SK-N-SH treated with all-trans-retinoic acid at 6 μM for 48 hours (cell line): Measurements from ENCODE around the gene MGMT.

ENCODE experiments used
- ARNTL ChIP-seq: fragments of 450-650 bp; formaldehyde crosslinking; IDR thresholded peaks from 2 replicates; pipeline ENCODE4 v1.5.0; 2020; ENCODE audit warnings: low read depth, mild to moderate bottlenecking, moderate library complexity, borderline replicate concordance
- BACH2 ChIP-seq: fragments of 250-450 bp; sonication (Bioruptor Pico); IDR thresholded peaks from 2 replicates; pipeline ENCODE4 v1.9.0; 2021; ENCODE audit warnings: mild to moderate bottlenecking, borderline replicate concordance
- PPARA ChIP-seq: fragments of 250-450 bp; sonication (Bioruptor Pico); IDR thresholded peaks from 2 replicates; pipeline ENCODE4 v1.5.0; 2020; ENCODE audit warnings: mild to moderate bottlenecking, borderline replicate concordance
- RARB ChIP-seq: fragments of 250-450 bp; sonication (Bioruptor Pico); IDR thresholded peaks from 2 replicates; pipeline ENCODE4 v1.8.0; 2021; ENCODE audit warnings: mild to moderate bottlenecking, moderate library complexity
- SNAI2 ChIP-seq: fragments of 250-450 bp; sonication (Bioruptor Pico); IDR thresholded peaks from 2 replicates; pipeline ENCODE4 v1.5.0; 2020; ENCODE audit warnings: mild to moderate bottlenecking, moderate library complexity
- ZFP3 ChIP-seq: fragments of 250-450 bp; sonication (Bioruptor Pico); IDR thresholded peaks from 2 replicates; pipeline ENCODE4 v1.5.0; 2020; ENCODE audit warnings: mild to moderate bottlenecking, moderate library complexity
- ZNF565 ChIP-seq: fragments of 450-650 bp; formaldehyde crosslinking; conservative IDR thresholded peaks from 2 replicates; pipeline ENCODE4 v1.5.0; 2020; ENCODE audit warnings: low read depth, mild to moderate bottlenecking, moderate library complexity
- TF ChIP-seq, protein P1 (sequence below): fragments of 250-450 bp; sonication (Bioruptor Pico); IDR thresholded peaks from 2 replicates; pipeline ENCODE4 v1.5.1; 2021; ENCODE audit warnings: mild to moderate bottlenecking, moderate library complexity
- TF ChIP-seq, protein P2 (sequence below): fragments of 250-450 bp; sonication (Bioruptor Pico); IDR thresholded peaks from 2 replicates; pipeline ENCODE4 v1.8.0; 2020; ENCODE audit warnings: mild to moderate bottlenecking, moderate library complexity, borderline replicate concordance

DNA sequence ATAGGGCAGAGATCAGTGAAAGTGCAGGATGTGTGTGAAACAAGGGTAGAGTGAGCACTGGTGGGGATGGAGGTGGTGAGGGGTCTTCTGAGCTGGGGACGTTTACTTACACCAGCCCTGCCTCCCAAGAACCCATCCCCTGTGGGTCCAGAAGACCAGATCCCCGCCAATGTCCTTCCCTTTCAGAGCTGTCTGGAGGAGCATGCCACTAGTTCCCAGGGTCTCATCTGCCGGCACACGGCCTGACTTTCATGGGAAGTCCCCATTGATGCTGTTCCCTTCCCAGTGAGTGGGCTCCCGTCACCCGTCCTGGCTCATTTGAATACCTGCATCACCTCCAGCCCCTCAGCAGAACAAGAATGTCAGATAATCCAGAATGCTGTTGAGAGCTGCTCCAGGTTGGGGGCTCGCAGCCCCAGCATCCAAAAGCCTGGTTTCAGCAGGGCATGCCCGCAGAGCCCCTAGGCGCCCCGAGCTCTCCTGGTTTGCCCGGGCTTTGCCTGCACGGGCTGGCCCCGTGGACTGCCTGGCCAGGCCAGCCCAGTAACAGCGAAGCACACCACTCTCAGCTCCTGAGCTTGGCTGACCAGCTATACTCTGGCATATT lies 246.7 kb downstream of the MGMT start:
- TF ChIP-seq, protein P1, sequence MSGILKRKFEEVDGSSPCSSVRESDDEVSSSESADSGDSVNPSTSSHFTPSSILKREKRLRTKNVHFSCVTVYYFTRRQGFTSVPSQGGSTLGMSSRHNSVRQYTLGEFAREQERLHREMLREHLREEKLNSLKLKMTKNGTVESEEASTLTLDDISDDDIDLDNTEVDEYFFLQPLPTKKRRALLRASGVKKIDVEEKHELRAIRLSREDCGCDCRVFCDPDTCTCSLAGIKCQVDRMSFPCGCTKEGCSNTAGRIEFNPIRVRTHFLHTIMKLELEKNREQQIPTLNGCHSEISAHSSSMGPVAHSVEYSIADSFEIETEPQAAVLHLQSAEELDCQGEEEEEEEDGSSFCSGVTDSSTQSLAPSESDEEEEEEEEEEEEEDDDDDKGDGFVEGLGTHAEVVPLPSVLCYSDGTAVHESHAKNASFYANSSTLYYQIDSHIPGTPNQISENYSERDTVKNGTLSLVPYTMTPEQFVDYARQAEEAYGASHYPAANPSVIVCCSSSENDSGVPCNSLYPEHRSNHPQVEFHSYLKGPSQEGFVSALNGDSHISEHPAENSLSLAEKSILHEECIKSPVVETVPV (CRISPR knock-in tag): no peak
- TF ChIP-seq, protein P2, sequence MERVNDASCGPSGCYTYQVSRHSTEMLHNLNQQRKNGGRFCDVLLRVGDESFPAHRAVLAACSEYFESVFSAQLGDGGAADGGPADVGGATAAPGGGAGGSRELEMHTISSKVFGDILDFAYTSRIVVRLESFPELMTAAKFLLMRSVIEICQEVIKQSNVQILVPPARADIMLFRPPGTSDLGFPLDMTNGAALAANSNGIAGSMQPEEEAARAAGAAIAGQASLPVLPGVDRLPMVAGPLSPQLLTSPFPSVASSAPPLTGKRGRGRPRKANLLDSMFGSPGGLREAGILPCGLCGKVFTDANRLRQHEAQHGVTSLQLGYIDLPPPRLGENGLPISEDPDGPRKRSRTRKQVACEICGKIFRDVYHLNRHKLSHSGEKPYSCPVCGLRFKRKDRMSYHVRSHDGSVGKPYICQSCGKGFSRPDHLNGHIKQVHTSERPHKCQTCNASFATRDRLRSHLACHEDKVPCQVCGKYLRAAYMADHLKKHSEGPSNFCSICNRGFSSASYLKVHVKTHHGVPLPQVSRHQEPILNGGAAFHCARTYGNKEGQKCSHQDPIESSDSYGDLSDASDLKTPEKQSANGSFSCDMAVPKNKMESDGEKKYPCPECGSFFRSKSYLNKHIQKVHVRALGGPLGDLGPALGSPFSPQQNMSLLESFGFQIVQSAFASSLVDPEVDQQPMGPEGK (CRISPR knock-in tag): no peak
- TF ChIP-seq PPARA (no peak), ZFP3 (CRISPR knock-in tag) (no peak), ZNF565 (CRISPR knock-in tag) (no peak), SNAI2 (no peak), ARNTL (CRISPR knock-in tag) (no peak), RARB (CRISPR knock-in tag) (no peak), BACH2 (CRISPR knock-in tag) (no peak)
